NCI-H2029 (cell line): ENCODE data around the gene NLRP6.

Source experiments
- DNase-seq: peaks from one replicate; lab custom pipeline; 2025; lab: John Stamatoyannopoulos, UW

NLRP6 gene

DNA sequence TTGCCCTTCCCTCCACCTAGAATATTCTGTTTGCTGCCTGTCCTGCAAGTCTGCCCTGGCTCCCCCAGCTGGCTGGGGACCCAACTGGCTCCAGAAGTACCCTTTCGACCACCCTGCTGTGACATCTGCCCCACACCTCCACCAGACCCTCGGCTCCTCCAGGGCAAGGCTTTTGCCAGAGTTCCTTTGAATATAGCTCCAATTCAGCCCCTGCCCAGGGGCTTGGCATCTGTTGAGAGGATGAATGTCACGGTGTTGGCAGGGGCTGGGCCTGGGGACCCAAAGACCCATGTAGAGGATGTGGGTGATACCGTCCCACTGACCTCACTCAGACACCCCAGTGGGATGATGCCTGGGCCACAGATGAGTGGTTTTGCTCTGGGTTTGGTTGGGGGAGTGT is 4.0 kb downstream of the NLRP6 start:
- DNase-seq, result no peak

DNA sequence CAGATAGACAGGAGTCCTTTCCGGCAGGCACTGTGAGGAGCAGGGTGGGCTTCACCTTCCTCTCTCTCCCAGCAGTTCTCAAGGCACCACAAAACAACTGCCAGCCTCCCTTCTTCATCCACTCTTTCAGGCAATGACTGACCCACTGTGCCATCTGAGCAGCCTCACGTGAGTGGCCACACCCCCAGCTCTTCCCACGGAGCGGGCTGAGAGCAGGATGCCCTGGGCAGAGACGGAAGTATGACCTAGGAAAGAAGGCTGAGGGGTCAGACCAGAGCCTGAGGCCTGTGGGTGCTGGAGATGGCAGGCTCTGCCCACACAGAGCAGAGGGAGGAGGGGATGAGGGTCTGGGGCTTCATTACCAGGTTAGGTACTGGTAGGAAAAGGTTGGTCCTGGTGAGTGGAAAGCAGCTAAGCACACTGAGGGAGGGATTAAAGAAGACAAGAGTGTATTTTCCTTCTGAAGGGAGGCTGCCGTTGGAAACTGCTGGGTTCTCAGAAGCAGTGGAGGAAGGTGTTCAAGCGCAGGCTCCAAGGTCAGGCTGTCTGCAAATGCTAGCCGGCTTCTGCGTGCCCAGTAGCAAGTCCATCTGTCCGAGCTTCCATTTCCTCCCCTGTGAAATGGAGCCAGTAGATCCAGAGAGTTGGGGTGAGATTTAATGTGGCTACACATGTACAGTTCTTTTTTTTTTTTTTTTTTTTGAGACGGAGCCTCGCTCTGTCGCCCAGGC is 4.6 kb downstream of the NLRP6 start:
- no peak for DNase-seq

DNA sequence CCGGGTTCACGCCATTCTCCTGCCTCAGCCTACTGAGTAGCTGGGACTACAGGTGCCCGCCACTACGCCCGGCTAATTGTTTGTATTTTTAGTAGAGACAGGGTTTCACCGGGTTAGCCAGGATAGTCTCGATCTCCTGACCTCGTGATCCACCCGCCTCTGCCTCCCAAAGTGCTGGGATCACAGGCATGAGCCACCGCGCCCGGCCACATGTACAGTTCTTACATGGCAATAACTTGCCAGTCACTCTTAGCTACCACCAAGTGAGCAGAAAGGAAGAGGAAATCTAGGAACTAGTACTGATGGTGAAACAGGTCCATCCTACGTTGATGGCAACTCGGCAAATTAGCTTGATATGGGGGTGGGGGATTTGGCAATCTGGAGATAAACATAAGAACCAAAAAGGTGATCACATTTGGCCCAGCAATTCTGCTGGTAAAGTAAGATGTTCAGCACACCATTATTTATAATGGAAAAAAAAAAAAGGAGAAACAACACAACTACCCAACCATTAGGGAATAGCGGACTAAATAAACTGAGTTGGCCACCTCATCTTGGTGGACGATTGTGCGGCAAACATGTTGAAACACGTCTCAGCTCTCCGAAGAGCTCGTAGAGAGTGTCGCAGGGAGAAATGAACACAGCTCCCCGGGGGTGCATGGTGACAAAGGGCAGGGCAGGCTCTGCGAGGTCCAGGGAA is 5.3 kb downstream of the NLRP6 start:
- DNase-seq, result no peak

DNA sequence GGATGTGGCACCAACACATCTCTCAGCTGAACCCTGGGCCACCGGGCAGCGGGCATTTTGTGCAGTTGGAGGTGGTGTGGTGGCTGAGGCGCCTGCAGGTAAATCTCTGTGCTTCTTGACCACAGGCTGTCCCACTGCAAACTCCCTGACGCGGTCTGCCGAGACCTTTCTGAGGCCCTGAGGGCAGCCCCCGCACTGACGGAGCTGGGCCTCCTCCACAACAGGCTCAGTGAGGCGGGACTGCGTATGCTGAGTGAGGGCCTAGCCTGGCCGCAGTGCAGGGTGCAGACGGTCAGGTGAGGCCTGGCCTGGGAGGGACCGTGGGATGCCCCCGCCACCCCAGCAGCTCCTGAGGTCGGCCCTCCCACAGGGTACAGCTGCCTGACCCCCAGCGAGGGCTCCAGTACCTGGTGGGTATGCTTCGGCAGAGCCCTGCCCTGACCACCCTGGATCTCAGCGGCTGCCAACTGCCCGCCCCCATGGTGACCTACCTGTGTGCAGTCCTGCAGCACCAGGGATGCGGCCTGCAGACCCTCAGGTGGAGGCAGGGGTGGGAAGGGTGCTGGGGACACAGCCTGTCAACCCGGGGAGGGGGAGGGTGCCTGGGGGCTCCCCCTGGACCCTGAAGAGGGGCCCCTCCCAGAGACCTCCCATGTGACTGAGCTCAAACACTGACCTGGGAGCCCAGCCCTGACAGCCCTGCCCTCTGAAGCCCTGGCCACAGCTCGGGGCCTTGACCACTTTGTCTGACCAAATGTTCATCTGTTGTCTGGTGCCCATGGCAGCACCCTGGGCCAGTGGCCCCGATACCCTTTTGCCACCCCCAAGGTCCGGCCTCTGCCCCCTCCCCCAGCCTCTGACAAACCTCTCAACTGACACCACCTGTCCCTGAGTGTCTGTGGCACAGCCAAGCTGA is 6.2 kb downstream of the NLRP6 start:
- no peak for DNase-seq

DNA sequence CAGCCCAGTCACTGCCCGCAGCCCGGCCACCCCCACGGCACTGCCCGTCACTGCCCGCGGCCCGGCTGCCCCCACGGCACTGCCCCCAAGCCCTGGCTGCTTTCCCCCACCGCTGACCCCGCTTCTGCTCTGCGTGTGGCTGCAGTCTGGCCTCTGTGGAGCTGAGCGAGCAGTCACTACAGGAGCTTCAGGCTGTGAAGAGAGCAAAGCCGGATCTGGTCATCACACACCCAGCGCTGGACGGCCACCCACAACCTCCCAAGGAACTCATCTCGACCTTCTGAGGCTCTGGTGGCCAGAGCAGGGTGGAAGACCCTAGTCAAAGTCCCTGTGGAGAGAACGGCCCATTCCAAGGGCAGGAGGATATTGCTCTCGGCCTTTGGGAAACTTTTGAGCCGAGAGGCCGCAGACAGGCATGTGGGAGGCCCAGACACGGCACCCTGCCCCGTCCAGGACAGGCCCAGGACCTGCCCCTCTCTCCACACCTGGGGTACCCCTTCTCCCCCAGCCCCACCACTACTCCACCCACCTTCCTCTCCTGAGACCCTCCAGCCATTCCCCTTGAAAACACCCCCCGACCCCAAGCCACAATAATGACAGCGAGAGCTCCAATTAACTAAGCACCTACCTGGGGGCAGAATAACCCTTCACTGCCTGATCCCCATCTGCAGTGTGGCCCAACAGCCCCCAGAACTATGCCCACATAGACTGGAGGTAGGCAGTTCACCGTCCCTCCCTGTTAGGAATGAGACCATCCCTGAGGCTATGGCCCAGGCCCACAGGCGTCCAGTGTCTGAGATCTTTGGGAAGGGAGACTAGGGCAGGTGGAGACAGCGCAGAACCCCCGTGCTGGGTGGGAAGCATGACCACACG is 7.0 kb downstream of the NLRP6 start:
- DNase-seq, result no peak

DNA sequence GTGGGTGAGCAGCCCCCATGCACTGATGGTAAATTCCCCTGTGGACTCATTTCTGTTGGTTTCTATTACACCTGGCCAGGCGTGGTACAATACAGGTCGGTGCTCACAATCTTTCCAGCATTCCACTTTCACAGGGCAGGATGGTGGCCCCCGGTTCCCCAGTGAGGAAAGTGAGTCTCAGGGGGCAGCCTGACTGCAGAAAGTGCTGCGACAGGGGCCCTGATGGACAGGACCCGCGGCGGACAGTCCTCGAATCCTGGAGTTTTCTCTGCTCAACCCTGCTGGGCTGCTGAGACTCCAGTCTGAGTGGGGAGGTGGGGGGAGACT is 7.7 kb downstream of the NLRP6 start:
- DNase-seq, result no peak

DNA sequence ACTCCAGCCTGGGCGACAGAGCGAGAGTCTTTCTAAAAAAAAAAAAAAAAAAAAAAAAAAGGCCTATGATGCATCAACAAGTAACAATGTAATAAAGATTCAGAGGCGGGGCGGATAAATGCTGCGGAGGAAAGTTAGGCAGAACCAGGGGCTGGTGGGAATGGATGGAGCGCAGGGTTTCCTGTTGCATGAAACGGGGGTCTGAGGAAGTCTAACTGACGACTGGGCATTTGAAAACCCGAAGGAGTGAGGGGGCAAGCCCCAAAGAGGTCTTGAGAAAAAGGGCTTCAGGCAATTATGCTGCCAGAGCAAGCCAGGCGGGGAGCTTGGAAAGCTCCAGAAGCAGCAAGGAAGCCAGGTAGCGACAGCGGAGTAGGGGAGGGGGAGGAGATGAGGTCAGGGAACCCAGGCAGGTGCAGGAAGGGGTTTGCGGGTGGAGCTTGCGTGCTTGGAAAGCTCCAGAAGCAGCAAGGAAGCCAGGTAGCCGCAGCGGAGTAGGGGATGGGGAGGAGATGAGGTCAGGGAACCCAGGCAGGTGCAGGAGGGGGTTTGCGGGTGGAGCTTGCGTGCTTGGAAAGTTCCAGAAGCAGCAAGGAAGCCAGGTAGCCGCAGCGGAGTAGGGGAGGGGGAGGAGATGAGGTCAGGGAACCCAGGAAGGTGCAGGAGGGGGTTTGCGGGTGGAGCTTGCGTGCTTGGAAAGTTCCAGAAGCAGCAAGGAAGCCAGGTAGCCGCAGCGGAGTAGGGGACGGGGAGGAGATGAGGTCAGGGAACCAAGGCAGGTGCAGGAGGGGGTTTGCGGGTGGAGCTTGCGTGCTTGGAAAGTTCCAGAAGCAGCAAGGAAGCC is 9.0 kb downstream of the NLRP6 start:
- peak; percentile 26 for DNase-seq

DNA sequence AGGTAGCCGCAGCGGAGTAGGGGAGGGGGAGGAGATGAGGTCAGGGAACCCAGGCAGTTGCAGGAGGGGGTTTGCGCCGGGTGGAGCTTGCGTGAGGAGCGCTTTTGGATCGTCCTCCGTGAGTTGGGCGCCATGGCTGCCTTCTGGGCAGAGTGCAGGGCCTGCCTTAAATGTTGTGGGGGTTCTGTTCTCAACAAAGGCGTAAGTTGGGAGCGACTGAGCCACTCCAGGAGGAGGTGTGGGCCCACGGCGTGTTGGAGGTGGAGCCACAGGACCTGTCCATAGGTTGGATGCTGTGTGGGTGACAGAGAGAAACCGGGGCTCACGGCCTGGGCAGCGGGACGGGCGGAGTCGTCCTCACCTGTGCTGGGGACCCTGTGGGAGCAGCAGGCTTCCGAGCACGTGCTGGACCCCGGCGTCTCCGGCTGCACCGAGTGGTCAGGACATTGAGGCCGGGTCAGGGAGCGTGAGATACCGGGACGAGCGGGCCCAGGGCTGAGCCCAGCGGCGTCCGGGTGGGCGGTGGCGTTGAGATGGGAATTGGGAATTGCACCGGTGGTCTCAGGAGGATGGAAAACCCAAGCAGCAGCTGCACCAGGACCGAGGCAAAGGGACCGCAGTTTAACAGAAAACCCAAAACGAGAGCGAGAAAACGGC is 9.7 kb downstream of the NLRP6 start:
- DNase-seq, result no peak

DNA sequence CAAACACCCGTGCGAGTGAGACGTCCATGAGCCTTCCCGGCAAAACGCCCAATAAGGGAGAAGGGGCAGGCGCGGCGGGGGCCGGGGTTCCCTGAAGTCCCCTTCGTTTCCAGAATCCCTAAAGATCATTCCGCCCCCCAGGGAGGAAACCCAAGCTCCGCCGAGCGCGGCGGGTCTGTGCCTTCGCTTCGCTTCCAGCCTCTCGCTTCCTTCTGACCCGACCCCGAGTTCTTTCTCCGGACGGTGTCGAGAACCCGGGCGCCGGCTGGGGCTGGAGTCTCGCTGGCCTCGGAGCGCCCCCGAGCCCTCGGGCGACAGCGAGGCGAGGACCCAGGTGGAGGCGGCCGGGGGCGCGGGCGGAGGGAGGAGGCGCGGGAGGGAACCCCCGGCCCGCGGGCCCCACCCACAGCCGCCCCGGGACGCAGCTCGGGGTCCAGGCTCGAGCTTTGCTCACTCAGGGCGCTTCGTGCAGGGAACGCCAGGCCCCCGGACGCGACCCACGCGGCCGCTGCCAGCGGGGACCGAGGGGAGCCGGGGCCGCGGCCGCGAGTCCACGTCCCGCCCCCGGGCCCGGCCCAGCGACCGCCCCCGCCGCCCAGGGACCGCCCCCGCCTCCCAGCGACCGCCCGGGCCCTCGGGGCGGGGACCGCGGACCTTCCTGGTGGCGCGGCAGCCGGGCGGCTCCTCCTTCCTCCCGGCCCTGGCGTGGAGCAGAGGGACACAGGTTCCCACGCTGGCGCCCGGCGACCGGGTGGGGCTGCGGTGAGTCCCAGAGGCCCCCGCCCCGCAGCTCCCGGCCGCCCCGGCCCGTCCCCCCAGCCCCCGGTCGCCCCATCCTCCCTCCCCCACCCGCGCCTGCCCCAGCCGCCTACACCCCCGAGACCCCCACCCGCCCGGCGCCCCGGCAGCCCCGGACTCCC is 10.5 kb downstream of the NLRP6 start, which contains the start of gene PGGHG:
TSS of gene PGGHG (plus strand) at position 649 of the 920 bp plus-strand sequence. CDS start 691 bp downstream, outside the sequence.
- DNase-seq, result peak; percentile 24

DNA sequence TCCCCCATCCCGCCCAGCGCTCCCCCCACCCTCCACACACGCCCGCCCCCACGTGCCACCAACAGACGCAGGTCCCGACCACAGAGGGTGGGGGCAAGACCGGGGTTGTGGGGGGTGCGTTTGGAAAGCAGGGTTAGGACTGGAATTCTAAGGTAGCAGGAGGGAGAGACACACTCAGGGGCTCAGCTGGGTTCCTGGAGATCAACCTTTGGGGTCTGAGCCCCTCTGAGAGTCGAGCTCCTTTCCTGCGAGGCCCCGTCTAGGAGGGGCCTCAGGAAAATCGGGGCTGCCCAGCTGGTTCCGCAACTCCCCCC is 11.1 kb downstream of the NLRP6 start:
- no peak for DNase-seq

DNA sequence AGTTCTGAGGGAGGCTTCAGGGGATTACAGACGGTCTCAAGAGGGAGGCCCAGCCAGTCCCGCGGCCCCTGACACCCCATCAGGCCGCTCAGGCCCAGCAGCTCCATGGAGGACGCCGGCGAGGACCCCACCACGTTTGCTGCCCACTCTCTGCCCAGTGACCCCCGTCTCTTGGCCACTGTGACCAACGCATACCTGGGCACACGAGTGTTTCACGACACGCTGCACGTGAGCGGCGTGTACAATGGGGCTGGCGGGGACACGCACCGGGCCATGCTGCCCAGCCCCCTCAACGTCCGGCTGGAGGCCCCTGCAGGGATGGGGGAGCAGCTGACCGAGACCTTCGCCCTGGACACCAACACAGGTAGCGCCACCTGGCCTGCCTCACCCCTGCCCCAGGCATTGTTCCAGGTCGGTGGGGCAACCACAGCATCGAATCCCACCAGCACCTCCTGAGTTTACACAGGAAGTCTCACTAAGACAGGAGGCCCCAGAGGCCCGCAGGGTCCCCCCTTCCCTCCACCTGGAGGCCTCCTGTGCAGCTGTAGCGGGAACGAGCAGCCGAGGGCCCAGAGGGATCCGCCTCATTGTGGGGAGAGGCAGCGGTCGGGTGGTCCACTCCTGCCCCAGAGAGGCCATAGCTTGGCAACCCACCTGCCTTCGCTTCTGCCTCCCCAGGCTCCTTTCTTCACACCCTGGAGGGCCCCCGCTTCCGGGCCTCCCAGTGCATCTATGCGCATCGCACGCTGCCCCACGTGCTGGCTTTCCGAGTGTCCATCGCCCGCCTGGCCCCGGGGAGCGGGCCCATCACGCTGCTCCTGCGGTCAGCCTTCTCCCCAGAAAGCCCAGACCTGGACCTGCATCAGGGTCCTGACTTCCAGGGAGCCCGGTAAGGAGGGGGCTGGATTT is 11.8 kb downstream of the NLRP6 start:
- no peak for DNase-seq

DNA sequence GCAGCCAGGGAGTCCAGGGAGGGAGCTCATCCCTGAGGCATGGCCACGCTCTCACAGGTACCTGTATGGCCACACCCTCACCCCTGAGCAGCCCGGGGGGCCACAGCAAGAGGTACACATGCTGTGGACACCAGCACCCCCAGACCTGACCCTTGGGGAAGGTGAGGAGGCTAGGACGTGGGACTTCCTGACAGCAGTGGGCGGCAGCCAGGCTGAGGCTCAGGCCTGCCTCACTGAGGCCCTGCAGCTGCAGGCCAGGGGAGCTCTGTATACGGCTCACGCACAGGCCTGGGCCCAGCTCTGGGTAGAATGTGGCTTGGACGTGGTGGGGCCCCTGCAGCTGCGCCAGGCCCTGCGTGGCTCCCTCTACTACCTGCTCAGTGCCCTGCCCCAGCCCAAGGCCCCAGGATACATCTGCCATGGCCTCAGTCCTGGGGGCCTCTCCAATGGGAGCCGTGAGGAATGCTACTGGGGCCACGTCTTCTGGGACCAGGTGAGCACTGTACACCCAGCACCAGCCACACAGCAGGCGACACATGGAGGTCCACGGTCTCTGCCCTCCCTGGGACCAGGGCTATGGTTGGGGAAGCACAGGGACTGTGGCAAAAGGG is 12.5 kb downstream of the NLRP6 start:
- DNase-seq, result no peak

DNA sequence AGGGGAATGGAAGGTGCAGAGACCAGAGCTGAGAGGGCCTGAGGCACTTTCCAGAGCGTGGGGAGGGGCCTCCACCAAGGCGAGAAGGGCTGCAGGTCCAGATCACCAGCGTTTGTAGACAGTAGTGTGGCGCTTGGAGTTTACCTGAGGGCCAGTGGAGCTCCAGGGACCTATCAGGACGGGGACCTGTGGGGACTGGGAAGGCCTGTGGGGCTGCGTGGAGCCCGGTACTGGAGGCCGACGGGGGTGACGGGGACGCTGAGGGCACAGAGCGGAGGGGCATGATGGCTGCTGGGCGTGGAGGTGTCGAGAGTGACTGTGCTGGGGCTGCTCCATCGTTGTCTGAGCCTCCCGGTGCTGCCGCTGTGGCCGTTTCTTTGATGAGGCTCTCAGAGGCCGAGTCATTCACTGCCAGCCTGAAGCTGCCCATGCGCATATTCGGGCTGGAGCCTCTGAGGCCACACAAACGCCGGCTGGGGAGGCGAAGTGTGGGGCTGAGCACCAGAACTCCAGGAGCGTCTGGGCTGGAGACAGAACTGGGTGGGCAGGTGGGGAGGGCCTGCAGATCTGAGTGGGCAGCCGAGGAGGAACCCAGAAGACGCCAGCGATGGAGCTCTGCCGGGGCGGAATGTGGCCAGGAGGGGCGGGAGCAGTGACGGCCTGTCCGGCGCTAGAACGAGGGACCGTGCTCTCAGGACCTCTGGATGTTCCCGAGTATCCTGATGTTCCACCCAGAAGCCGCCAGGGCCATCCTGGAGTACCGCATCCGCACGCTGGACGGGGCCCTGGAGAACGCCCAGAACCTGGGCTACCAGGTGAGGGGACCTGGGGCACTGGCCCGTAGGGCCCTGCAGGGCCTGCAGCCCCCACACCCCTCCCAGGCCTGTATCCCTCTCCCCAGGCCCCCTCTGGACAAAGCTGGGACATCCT is 13.3 kb downstream of the NLRP6 start:
- no peak for DNase-seq

DNA sequence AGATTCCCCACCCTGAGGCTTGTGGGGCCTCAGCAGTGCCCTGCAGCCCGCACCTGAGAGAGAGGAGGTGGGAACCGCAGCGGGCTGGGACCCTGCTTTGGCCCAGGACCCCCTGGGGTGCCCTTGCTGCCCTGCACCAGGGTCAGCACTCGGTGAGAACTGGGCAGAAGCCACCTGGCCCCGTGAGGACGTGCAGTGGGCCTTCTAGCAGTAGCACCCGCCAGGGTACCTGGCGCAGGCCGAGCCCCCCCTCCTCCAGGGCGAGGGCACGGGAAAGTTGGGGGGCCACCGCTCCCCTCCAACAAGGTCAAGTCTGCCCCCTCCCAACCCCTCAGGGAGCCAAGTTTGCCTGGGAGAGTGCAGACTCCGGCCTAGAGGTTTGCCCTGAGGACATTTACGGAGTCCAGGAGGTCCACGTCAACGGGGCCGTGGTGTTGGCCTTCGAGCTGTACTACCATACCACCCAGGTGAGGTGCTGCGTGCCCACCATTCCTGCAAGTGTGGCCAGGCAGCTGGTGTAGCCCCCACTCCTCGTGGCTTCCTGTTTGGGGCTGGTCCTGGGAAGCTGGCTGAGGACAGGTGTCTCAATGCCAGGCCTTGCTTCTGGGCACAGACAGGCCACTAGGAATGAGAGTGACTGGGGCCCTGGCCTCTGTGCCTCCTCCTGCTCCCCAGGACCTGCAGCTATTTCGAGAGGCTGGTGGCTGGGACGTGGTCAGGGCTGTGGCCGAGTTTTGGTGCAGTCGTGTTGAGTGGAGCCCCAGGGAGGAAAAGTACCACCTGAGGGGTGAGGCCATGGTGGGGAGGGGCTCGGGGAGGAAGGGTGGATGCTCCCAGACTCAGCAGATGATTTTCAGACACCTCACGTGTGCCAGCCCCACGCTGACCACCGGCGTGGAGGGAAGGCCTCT is 14.3 kb downstream of the NLRP6 start:
- no peak for DNase-seq

DNA sequence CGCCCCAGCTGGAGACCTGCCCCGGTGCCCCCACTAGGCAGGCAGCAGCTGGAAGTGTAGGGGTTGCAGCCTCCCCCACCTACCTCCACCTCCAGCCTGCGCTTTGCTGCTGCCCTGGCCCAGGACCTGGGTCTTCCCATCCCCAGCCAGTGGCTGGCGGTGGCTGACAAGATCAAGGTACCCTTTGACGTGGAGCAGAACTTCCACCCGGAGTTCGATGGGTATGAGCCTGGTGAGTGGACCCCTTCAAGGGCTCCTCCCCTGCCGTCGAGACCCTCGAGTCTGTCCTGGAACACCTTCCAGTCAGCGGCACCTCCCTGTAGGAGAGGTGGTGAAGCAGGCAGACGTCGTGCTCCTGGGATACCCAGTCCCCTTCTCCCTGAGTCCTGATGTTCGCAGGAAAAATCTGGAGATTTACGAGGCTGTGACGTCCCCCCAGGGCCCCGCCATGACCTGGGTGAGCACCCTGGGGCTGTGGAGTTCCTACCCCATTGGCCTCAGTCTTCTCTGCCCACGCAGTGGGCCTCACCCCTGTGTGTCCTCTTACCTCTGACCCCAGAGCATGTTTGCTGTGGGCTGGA is 15.2 kb downstream of the NLRP6 start:
- DNase-seq, result no peak
